HG02571 (cell line): Measurements from ENCODE around the gene USP25.

Source experiments
- ATAC-seq: cut with Tn5 transposase; IDR thresholded peaks from one replicate; pipeline ENCODE4 v1.9.1; 2021; ENCODE audit warnings: mild to moderate bottlenecking, moderate library complexity; ENCODE audit not compliant: unreplicated experiment

USP25 gene

DNA sequence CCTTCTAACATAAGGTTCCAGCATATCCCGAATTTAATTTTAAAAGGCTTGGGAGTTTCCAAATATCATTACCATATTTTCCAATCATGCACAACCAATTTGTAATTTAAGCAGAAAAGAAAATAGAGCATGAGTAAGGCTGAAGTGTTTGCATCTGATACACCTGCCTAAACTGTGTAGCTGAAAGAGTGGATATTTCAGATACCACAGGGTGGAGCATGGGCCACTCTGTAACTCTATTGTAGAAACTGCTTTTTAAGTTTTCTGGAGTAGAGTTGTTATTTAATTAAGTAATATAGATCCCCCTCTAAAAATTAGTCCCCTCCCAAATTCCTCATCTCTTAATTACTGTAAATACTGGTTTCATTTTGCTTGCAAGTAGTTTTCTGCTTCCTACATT is 199.8 kb downstream of the USP25 start:
- ATAC-seq, result no peak
